Activated naive CD4-positive, alpha-beta T cell treated with anti-CD3 and anti-CD28 coated beads, Interleukin-2, amount 50 U/mL, for 24 hours (primary cell): ENCODE data around the gene ST3GAL3.

Experiments
- H3K27ac Mint-ChIP-seq: one replicate; pipeline ENCODE4 v1.8.0; 2021; ENCODE audit warnings: mild to moderate bottlenecking, mixed read lengths
- H3K27me3 Mint-ChIP-seq: one replicate; pipeline ENCODE4 v1.8.0; 2021; ENCODE audit warnings: mixed read lengths
- H3K36me3 Mint-ChIP-seq: one replicate; pipeline ENCODE4 v1.8.0; 2021; ENCODE audit warnings: mixed read lengths
- H3K4me1 Mint-ChIP-seq: one replicate; pipeline ENCODE4 v1.8.0; 2021; ENCODE audit warnings: mixed read lengths
- H3K4me3 Mint-ChIP-seq: one replicate; pipeline ENCODE4 v1.8.0; 2021; ENCODE audit warnings: mild to moderate bottlenecking, mixed read lengths
- H3K9me3 Mint-ChIP-seq: one replicate; pipeline ENCODE4 v1.8.0; 2021; ENCODE audit warnings: mixed read lengths

ST3GAL3 gene

DNA sequence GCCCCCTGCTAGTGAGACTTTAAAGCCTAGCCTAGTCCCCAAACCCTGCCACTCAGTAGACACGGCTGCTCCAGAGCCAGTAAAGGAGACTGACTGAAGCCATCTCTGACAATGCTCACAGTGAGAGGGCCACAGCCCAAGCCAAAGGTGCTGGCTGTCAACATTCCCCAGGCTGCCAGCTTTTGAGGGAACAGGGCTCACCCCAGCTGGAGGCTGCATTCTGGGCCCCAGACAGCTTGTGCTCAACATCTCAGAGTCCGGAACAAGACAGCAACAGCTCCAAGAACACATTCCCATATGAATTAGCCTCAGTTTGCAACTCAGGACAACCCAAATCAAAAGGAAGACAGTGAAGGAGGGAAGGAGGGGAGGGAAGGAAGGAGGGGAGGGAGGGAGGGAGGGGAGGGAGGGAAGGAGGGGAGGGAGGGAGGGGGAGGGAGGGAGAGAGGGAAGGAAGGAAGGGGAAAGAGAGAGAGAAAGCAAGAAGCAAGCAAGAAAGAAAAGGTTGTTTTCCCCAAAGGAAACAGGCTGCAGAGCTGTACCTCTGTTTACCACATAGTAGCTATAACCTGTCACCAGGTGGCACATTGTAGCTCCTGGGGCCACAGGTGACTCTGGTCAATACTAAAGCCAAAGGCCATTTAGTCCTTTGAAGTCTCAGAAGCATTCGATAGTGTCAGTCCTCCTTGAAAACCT is 231.7 kb downstream of the ST3GAL3 start:
- Mint-ChIP-seq H3K27me3 (peaks cover 13% of the 10 kb centered on the region), H3K36me3 (peaks cover 11% of the 10 kb centered on the region), H3K27ac (no peak overlapping the region), H3K9me3 (no peaks in the 10 kb centered on the region), H3K4me1 (peaks cover 14% of the 10 kb centered on the region), H3K4me3 (no peak overlapping the region)

DNA sequence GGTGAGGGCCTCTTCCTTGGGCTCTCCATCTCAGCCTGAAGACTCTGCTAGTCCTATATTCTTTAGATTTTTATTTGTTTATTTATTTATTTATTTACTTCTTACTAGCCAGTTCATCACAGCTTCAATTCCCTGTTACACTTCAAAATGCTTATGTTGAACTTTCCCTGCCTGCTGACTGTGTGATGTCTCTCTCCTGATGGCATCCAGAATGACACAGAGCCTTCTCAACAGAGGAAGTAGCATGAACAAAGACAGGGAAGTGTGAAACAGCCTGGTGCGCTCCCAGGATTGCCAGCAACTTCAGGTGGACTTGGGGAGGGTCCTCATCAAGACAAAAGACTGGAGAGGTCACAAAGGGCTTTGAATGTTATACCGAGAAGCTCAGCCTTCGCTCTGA is 235.1 kb downstream of the ST3GAL3 start:
- Mint-ChIP-seq H3K36me3 (peaks cover 13% of the 10 kb centered on the region), H3K27me3 (no peaks in the 10 kb centered on the region), H3K27ac (no peak overlapping the region), H3K9me3 (no peaks in the 10 kb centered on the region), H3K4me3 (no peak overlapping the region), H3K4me1 (peaks cover 29% of the 10 kb centered on the region)

DNA sequence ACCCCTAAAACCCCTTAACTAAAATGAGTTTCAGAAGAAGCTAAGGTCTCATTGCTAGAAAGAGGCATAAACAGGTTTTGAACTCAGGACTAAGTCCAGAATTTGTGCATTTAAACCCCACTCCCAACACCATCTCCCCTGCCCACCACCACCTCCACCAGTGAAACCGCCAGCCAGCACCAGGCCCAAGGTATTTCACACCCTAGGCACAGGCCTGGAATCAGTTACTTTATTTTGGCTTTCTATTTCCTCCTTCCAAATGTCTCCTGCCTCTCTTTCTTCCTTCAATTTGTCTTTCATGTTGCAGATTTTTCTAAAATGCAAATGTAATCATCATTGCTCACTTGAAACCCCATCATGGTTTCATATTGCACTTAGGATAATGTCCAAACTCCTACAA is 237.5 kb downstream of the ST3GAL3 start:
- peak overlapping the region; percentile 98 for H3K4me3 Mint-ChIP-seq
- peaks cover 8% of the 10 kb centered on the region for H3K36me3 Mint-ChIP-seq
- H3K27ac Mint-ChIP-seq = peak overlapping the region; percentile 92
- peaks cover 47% of the 10 kb centered on the region for H3K4me1 Mint-ChIP-seq
- no peaks in the 10 kb centered on the region for H3K27me3 Mint-ChIP-seq
- H3K9me3 Mint-ChIP-seq = no peaks in the 10 kb centered on the region

DNA sequence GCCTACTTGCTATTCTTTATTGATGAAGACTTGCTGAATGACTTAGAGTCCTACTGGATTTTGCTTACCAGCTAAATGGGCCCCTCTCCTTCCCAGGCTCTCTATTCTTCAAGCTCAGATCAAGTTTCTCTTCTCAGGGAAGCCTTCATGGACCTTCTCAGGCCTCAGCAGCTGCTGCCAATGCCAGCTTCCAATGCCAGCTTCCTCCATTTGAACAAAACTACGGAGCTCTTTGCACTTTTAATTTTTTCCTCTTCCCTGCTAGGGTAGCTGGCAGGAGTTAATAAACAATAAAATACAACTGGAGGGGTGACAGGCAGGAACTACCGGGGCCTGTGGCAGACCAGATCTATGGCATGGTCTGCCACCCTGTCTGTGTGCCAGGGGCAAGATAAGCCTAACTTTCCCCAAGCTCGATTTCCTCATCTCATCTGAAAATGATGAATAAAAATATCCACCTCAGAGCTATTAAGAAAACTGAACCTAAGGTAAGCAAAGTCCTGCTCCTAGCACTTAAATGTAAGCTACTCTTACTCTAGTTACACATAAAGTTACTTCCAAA is 238.4 kb downstream of the ST3GAL3 start:
- no peaks in the 10 kb centered on the region for H3K27me3 Mint-ChIP-seq
- peak overlapping the region; percentile 98 for H3K4me3 Mint-ChIP-seq
- H3K4me1 Mint-ChIP-seq = peaks cover 54% of the 10 kb centered on the region
- H3K36me3 Mint-ChIP-seq = peaks cover 14% of the 10 kb centered on the region
- H3K27ac Mint-ChIP-seq = peak overlapping the region; percentile 95
- no peaks in the 10 kb centered on the region for H3K9me3 Mint-ChIP-seq

DNA sequence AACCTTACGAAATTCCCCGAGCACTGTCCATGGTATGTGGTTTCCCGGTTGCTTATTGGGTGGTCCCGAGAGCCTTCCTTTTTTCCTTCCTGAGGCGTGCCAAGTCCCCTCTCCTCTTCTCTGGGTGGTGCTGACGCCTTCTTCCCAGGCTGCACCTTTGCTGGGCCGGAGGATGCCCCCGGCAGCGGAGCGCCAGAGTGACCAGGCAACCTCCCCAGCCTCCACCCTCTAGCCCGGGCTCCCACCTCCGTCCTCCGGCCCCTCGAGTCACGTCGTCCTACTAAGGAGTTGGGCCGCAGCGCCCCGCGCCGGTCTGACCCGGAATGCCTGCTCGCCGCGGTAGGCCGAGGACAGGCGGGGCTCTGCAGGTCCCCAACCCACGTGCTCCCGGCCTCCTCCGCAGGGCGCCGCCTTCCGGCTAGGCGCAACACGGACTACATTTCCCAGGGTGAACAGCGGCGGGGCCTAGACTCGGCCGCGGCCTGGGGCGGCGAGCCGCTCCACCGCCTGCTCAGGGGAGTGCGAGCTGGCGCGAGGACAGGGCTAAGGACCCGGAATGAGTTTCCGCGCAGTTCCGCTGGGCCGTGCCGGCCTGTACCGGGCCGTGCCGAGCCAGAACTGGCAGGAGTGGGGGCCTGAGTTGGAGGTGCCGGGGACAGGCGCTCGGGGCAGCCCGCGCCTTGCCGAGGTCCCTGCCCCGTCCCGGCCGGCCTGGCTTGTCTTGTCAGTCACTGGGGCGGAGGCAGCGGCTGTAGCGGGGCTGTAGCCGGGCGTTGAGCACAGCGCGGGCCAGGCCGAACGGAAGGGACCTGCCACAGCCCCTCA is 239.1 kb downstream of the ST3GAL3 start, which contains the start of gene IPO13:
IPO13 (plus strand) TSS at position 715 of the 825 bp plus-strand sequence. CDS start 651 bp downstream, outside the sequence.
- Mint-ChIP-seq H3K4me1 (peaks cover 61% of the 10 kb centered on the region), H3K36me3 (peaks cover 14% of the 10 kb centered on the region)

DNA sequence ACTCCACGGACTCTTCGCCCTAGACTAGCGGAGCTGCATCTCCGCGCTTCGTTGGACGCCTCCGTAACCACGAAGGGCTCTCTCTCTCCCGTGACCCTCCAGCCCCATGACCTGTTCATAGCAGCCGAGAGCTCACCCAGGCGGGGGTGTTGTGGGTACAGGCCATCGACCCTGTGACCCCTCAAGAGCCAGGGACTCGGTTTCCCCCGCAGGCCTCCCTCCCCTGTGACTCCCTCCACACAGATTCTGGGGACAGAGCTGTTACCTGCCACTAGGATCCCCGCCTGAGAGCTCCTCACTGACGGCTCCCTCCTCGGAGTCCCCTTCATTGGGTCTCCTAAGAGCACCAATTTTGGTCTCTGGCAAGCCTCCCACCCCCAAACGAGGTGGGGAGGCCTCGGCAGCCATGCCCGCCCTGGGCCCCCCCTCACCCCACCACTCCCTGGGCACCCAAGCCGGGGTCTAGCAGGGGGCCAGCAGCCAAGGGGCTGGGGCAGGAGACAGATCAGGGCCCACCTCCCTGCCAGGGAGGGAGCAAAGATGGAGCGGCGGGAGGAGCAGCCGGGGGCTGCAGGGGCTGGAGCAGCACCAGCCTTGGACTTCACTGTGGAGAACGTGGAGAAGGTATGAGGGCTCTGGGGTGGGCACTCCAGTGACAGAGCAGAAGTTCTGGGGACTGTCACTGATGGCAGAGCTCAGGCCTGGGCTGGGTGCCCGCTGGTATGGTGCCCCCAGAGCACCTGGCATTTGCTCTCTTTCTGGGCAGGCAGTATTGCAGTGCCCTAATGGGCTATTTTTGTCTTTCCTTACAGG is 239.9 kb downstream of the ST3GAL3 start:
- H3K4me3 Mint-ChIP-seq = peak overlapping the region; percentile 98
- H3K27me3 Mint-ChIP-seq = no peaks in the 10 kb centered on the region
- no peaks in the 10 kb centered on the region for H3K9me3 Mint-ChIP-seq
- H3K27ac Mint-ChIP-seq = peak overlapping the region; percentile 95
- H3K36me3 Mint-ChIP-seq = peaks cover 14% of the 10 kb centered on the region
- peaks cover 63% of the 10 kb centered on the region for H3K4me1 Mint-ChIP-seq

More for the DNA sequence above, 239.1 kb downstream of the ST3GAL3 start, which contains the start of gene IPO13:
- H3K4me3 Mint-ChIP-seq = peak within 1 kb of the TSS; percentile 98
- no peaks in the 10 kb centered on the region for H3K9me3 Mint-ChIP-seq
- no peaks in the 10 kb centered on the region for H3K27me3 Mint-ChIP-seq
- peak within 1 kb of the TSS; percentile 95 for H3K27ac Mint-ChIP-seq

DNA sequence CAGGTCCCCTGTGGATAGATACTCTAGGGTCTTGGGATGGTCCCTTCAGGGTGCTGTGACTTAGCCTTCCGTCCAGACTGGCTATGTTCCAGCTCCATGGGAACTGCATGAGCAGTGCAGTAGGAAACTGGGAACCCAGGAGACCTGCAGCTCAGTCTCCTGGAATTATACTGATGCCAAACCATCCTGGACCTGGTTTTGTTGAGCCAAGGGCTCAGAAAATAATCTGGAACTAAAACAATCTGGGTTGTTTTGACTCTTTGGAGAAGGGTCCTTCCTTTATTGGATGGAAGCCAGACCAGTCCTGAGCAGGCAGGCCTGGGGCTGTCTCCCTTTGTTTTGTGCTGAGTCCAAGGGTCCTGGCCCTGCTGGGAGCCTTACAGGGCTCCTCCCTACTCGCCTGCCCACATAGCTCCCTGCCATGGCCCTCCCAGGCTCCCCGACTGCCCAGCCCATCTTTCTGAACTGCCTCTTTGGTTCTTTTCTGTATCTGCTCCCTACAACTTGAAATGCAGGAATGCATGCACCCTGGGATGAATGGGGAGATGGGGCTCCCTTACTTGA is 240.6 kb downstream of the ST3GAL3 start:
- no peaks in the 10 kb centered on the region for H3K27me3 Mint-ChIP-seq
- H3K36me3 Mint-ChIP-seq = peaks cover 11% of the 10 kb centered on the region
- peaks cover 59% of the 10 kb centered on the region for H3K4me1 Mint-ChIP-seq
- no peaks in the 10 kb centered on the region for H3K9me3 Mint-ChIP-seq
- H3K4me3 Mint-ChIP-seq = peak overlapping the region; percentile 98
- H3K27ac Mint-ChIP-seq = peak overlapping the region; percentile 82

DNA sequence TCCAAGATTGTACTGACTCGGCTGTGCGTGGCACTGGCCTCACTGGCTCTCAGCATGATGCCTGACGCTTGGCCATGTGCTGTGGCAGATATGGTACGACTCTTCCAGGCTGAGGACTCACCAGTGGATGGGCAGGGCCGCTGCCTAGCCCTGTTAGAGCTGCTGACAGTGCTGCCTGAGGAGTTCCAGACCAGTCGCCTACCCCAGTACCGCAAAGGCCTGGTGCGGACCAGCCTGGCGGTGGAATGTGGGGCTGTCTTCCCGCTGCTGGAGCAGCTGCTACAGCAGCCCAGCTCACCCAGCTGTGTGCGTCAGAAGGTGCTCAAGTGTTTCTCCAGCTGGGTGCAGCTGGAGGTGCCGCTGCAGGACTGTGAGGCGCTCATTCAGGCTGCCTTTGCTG is 242.3 kb downstream of the ST3GAL3 start:
- no peaks in the 10 kb centered on the region for H3K27me3 Mint-ChIP-seq
- no peaks in the 10 kb centered on the region for H3K9me3 Mint-ChIP-seq
- H3K4me1 Mint-ChIP-seq = peaks cover 50% of the 10 kb centered on the region
- H3K27ac Mint-ChIP-seq = no peak overlapping the region
- no peak overlapping the region for H3K4me3 Mint-ChIP-seq
- peaks cover 8% of the 10 kb centered on the region for H3K36me3 Mint-ChIP-seq

DNA sequence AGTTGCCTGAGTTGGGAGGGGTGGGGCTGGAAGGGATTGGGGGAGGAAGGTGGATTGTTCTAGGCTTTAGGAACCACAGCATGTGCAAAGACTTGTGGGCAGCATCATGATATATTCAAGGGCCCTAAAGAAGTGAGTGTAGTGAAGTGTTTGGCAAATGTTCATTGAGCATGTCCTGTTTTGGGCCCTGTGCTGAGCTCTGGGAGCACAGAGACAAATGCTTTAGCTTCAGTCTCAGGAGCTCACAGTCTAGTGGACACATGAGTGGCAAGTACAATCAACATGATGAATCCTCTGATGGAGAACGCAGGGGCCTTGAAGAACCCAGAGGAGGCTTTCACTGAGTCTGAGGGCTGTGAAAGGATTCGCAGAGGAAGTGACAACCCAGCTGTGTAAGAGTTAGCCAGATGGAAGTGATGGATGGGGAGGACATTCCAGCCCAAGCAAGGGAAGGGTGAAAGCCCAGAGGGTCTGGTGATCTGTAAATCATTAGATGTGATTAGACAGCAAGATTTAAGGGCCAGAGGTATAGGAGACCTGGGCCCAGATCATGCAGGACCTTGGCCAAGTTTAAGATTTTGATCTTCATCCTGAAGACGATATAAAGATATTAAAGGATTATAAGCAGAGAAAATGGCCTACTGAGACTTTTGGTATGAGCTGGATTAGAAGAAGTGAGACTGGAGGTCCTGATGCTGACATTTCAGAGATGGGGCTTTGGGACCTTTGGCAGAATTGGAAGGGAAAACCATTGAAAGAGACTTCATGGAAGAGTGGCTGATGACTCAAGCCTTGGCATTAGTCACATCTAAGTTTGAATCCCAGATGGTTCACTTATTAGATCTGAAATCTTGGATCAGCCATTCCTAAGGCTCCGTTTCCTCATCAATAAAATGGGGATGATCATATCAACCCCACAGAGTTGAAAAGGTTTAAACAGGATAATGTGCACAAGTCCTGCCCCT is 244.0 kb downstream of the ST3GAL3 start:
- H3K4me1 Mint-ChIP-seq = peaks cover 38% of the 10 kb centered on the region
- H3K4me3 Mint-ChIP-seq = no peak overlapping the region
- no peaks in the 10 kb centered on the region for H3K9me3 Mint-ChIP-seq
- H3K27ac Mint-ChIP-seq = no peak overlapping the region
- H3K36me3 Mint-ChIP-seq = peaks cover 6% of the 10 kb centered on the region
- H3K27me3 Mint-ChIP-seq = no peaks in the 10 kb centered on the region

DNA sequence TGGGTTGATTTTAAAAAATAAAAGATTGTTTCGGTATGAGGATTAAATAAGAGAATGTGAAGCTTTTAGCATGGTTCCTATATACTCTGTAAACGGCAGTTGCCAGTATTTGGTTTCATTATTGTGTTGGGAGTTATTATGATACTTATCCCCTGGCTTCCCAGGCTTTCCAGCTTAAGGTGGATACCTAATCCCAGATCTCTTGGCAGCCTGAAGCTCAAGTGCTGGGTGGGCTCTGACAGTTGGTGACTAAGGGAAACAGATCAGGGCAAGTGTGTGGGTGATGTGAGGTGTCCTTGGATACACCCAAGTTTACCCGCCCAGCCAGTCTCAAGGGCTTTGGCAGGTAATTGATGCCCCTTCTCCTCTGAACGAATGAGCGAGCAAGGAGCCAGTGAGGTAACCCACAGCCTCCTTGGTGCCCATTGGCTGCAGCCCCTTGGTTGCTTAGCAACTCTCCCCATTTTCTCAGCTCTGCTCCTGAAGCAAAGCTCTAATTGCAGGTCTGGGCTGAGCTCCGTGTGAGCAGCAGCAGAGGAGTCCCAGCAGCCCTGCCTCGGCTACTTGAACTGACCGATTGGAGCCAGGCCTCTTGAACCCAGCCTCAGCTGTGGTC is 245.5 kb downstream of the ST3GAL3 start:
- H3K9me3 Mint-ChIP-seq = no peaks in the 10 kb centered on the region
- H3K27ac Mint-ChIP-seq = no peak overlapping the region
- H3K27me3 Mint-ChIP-seq = no peaks in the 10 kb centered on the region
- H3K36me3 Mint-ChIP-seq = peaks cover 7% of the 10 kb centered on the region
- H3K4me3 Mint-ChIP-seq = no peak overlapping the region
- peaks cover 34% of the 10 kb centered on the region for H3K4me1 Mint-ChIP-seq

DNA sequence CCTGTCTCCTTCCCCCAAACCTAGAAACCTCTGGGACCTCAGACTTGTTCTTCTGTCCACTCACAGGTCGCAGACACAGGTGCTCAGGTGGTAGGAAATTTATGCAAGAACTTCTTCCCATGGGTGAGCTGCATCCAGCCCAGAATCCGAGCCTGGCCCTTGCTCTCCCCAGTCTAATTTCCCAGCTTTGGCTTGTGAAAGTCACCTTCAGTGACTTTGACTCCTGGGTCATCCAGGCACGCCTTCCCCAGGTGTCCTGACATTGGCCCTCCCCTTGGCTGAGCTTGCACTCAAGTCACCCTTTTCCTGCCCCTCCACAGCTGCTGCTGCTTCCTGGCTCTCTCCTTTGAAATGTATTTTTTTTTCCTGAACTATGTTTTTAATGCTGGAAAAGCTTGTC is 246.0 kb downstream of the ST3GAL3 start:
- Mint-ChIP-seq H3K4me1 (peaks cover 29% of the 10 kb centered on the region), H3K9me3 (no peaks in the 10 kb centered on the region), H3K4me3 (no peak overlapping the region)

DNA sequence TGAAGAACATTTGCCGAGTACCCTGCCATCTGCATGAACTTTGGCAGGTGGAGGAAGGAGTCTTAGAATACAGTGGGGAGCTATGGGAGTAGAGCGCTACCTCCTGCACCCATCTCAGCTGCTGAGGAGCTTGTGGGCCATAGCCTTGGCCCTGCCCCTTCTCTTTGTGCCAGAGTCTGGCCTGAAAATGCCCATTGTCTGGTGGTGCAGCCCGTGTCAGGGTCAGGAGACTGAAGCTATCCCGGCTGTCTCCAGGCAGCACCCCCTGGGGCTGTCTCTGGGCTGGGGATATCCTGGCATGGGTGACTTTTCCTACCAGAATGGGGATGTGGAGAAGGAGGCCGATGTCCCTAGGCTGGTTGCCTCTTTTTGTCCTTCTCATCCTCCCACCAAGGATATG is 246.7 kb downstream of the ST3GAL3 start:
- no peak overlapping the region for H3K4me3 Mint-ChIP-seq
- H3K9me3 Mint-ChIP-seq = no peaks in the 10 kb centered on the region
- no peak overlapping the region for H3K27ac Mint-ChIP-seq
- peaks cover 22% of the 10 kb centered on the region for H3K4me1 Mint-ChIP-seq
- H3K27me3 Mint-ChIP-seq = no peaks in the 10 kb centered on the region
- H3K36me3 Mint-ChIP-seq = peaks cover 13% of the 10 kb centered on the region

More for the DNA sequence above, 246.0 kb downstream of the ST3GAL3 start:
- H3K27ac Mint-ChIP-seq = no peak overlapping the region
- peaks cover 12% of the 10 kb centered on the region for H3K36me3 Mint-ChIP-seq
- H3K27me3 Mint-ChIP-seq = no peaks in the 10 kb centered on the region

DNA sequence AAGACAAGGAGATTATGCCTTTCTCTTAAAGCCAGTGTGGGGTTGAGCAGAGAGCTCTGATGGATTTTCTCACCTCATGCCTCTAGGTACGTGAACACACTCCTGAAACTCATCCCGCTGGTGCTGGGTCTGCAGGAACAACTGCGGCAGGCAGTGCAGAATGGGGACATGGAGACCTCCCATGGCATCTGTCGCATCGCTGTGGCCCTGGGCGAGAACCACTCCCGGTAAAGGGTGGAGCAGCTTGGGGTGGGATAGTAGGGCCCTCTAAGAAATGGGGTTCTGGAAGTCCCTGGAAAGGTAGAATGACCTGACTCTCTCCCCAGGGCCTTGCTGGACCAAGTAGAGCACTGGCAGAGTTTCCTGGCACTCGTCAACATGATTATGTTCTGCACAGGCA is 248.9 kb downstream of the ST3GAL3 start:
- Mint-ChIP-seq H3K9me3 (no peaks in the 10 kb centered on the region), H3K4me1 (peaks cover 4% of the 10 kb centered on the region), H3K27ac (no peak overlapping the region), H3K4me3 (no peak overlapping the region), H3K27me3 (no peaks in the 10 kb centered on the region), H3K36me3 (peaks cover 9% of the 10 kb centered on the region)
